Erythroblast (primary cell): Measurements from ENCODE around the gene PNMA6E.

Experiments used
- GATA1 ChIP-seq: IDR thresholded peaks from 2 replicates; pipeline ENCODE4 v1.6.1; 2011; ENCODE audit warnings: low read depth, mild to moderate bottlenecking, control low read depth, low read length, moderate library complexity
- POLR2A ChIP-seq: IDR thresholded peaks from 2 replicates; pipeline ENCODE4 v1.6.1; 2011; ENCODE audit warnings: mild to moderate bottlenecking, low read length

- TF ChIP-seq POLR2A (no peak), GATA1 (no peak)
These were observed 21.6 kb downstream of the PNMA6E start for GRCh38 chrX:153379508-153379907.
